ENCODE results near the gene DRC7. TPM values are rescaled to one million over a fixed set of nuclear protein-coding genes. Genes with fewer than 3 reads are reported as not detected.

Gene DRC7, protein sequence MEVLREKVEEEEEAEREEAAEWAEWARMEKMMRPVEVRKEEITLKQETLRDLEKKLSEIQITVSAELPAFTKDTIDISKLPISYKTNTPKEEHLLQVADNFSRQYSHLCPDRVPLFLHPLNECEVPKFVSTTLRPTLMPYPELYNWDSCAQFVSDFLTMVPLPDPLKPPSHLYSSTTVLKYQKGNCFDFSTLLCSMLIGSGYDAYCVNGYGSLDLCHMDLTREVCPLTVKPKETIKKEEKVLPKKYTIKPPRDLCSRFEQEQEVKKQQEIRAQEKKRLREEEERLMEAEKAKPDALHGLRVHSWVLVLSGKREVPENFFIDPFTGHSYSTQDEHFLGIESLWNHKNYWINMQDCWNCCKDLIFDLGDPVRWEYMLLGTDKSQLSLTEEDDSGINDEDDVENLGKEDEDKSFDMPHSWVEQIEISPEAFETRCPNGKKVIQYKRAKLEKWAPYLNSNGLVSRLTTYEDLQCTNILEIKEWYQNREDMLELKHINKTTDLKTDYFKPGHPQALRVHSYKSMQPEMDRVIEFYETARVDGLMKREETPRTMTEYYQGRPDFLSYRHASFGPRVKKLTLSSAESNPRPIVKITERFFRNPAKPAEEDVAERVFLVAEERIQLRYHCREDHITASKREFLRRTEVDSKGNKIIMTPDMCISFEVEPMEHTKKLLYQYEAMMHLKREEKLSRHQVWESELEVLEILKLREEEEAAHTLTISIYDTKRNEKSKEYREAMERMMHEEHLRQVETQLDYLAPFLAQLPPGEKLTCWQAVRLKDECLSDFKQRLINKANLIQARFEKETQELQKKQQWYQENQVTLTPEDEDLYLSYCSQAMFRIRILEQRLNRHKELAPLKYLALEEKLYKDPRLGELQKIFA
- total RNA-seq = 1 to 10 TPM; 1.6 to 1.8 TPM
- polyA plus RNA-seq (2013, experiment 1 of 2) = 0.25 TPM
- 0.46 TPM for polyA plus RNA-seq (2013, experiment 2 of 2)
- long read RNA-seq, experiment 1, partial matches to known transcripts = 1 of 2 reads
- long read RNA-seq, experiment 1, other reads (novel, unspliced or antisense) = 1 of 2 reads
- long read RNA-seq, experiment 2, partial matches to known transcripts = 0 of 3 reads
- long read RNA-seq, experiment 2, other reads (novel, unspliced or antisense) = 3 of 3 reads
- long read RNA-seq, experiment 3, partial matches to known transcripts = 0 of 2 reads
- long read RNA-seq, experiment 3, other reads (novel, unspliced or antisense) = 0 of 2 reads
- long read RNA-seq, experiment 4 = 0 reads

DNA sequence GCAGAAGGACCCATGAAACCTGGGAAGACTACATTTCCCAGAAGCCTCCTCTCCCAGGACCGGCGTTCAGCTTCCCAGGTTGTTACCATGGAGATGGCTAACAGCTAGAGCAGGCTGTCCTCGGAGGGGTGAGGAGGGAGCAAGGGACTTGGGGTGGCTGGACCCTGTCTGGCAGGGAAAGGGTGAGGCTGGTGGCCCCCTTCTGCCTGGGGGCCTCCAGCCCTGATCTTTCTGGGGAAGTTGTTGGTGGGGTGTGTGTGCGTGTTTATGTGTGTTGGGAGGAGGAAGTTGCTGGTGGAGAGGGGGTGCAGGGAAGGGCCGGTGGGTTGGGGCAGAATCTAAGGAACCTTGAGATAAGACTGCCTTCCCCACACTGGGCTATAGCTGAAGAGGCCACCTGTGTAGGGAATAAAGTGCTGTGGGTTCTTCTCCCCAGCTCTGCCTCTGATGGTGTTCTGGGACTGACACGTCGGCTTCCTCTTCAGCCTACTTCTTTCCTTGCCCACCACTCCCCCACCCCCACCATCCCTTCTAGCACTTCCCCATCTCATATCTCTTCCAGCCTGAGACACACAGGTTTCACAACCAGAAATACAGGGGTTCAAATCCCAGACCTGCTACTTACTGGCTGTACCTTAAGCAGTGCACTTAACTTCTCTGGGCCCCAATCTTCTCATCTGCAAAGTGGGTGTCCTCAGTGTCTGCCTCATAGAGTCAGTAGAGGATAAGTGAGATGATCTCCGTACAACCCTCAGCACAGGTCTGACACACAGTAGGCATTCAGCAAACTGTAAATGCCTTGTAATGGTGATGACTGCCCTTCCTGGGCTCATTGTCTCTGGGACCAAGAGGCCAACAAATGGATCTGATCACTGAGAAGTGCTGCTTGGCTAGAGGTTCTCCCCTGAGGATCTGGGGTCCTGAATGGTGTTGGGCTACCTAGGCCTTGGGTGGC, at the start of gene DRC7:
Gene DRC7, plus strand, starts transcription at position 82 of the 955 bp plus-strand sequence. CDS start 3,144 bp downstream, outside the sequence.
- TF ChIP-seq, protein P1, sequence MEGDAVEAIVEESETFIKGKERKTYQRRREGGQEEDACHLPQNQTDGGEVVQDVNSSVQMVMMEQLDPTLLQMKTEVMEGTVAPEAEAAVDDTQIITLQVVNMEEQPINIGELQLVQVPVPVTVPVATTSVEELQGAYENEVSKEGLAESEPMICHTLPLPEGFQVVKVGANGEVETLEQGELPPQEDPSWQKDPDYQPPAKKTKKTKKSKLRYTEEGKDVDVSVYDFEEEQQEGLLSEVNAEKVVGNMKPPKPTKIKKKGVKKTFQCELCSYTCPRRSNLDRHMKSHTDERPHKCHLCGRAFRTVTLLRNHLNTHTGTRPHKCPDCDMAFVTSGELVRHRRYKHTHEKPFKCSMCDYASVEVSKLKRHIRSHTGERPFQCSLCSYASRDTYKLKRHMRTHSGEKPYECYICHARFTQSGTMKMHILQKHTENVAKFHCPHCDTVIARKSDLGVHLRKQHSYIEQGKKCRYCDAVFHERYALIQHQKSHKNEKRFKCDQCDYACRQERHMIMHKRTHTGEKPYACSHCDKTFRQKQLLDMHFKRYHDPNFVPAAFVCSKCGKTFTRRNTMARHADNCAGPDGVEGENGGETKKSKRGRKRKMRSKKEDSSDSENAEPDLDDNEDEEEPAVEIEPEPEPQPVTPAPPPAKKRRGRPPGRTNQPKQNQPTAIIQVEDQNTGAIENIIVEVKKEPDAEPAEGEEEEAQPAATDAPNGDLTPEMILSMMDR (conservative IDR thresholded peaks at IDR 0.05) = no peak
- Mint-ChIP-seq H3K27ac (peak within 1 kb of the TSS; percentile 75), H3K4me3 (peak within 1 kb of the TSS; percentile 51), H3K9me3 (no peaks in the 10 kb centered on the region), H3K36me3 (ENCODE audit: low read depth) (no peaks in the 10 kb centered on the region), H3K4me1 (peaks cover 3% of the 10 kb centered on the region), H3K27me3 (ENCODE audit: insufficient read depth) (peaks cover 4% of the 10 kb centered on the region)
- H3K9ac ChIP-seq (ENCODE audit: extremely low read depth, low read length, poor library complexity, severe bottlenecking) = no peak within 1 kb of the TSS
- H3K27me3 ChIP-seq (ENCODE audit: control insufficient read depth, insufficient read depth, low read length, poor library complexity, severe bottlenecking) = no peaks in the 10 kb centered on the region
- H3K4me3 ChIP-seq (ENCODE audit: low read length) = peak within 1 kb of the TSS; percentile 55
- H3K36me3 ChIP-seq (ENCODE audit: control insufficient read depth, insufficient read depth, low read length) = no peaks in the 10 kb centered on the region
- H3K27ac ChIP-seq (ENCODE audit: low read depth, low read length) = no peak within 1 kb of the TSS
- no peaks in the 10 kb centered on the region for H3K4me1 ChIP-seq (ENCODE audit: control insufficient read depth, insufficient read depth, low read length)
- peak; percentile 89 for DNase-seq
- WGBS, 2 experiments (ENCODE audit: insufficient coverage in 1 of 2, insufficient read length in 1 of 2) = 42 to 75% methylated on average over 2 to 7 of the region's 8 CpGs
- no peaks in the 10 kb centered on the region for H3K9me3 ChIP-seq (ENCODE audit: control insufficient read depth, low read length)

DNA sequence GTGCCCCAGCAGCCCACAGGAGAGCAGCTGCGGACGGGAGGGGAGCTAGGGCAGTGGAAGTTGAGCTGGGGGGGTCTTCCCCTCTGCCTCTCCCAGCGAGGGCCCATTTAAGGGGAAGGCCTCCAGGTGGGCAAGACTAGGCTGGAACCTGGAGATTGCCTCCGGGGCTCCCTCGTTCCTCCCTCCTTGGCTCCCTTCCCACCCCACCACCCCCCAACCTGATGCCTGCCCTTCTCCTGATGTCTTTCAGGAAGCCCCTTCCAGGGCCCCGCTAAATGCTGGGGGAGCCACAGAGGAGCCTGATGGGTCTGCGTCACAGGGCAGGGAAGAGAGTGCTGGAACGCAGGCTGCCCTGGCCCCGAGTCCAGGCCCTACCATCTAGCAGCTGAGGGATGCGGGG, 49.4 kb upstream of the DRC7 start:
- no peaks in the 10 kb centered on the region for H3K9me3 Mint-ChIP-seq
- H3K4me1 ChIP-seq (ENCODE audit: control insufficient read depth, insufficient read depth, low read length) = no peaks in the 10 kb centered on the region
- H3K4me1 Mint-ChIP-seq = no peaks in the 10 kb centered on the region
- TF ChIP-seq, protein P1 (conservative IDR thresholded peaks at IDR 0.05) = no peak
- H3K36me3 Mint-ChIP-seq (ENCODE audit: low read depth) = no peaks in the 10 kb centered on the region
- no peak overlapping the region for H3K27ac ChIP-seq (ENCODE audit: low read depth, low read length)
- H3K27ac Mint-ChIP-seq = no peak overlapping the region
- no peaks in the 10 kb centered on the region for H3K27me3 ChIP-seq (ENCODE audit: control insufficient read depth, insufficient read depth, low read length, poor library complexity, severe bottlenecking)
- H3K36me3 ChIP-seq (ENCODE audit: control insufficient read depth, insufficient read depth, low read length) = no peaks in the 10 kb centered on the region
- no peak overlapping the region for H3K4me3 Mint-ChIP-seq
- H3K9me3 ChIP-seq (ENCODE audit: control insufficient read depth, low read length) = no peaks in the 10 kb centered on the region
- H3K27me3 Mint-ChIP-seq (ENCODE audit: insufficient read depth) = peaks cover 8% of the 10 kb centered on the region
- no peak for DNase-seq
- 74 to 92% methylated on average over 5 to 10 of the region's 10 CpGs for WGBS, 2 experiments (ENCODE audit: insufficient coverage in 1 of 2, insufficient read length in 1 of 2)
- no peak overlapping the region for H3K9ac ChIP-seq (ENCODE audit: extremely low read depth, low read length, poor library complexity, severe bottlenecking)
- no peak overlapping the region for H3K4me3 ChIP-seq (ENCODE audit: low read length)
